HUDEP-2 (cell line): ENCODE data around the gene SLC25A11.
"Not testable (repeated sequence)": the region's sequence is repeated elsewhere in the genome, so short reads cannot be mapped to it uniquely, and the experiment has no call there.

Source experiments
- DNase-seq, 76 experiments: peaks; one replicate each; lab custom pipeline; 2025; ENCODE audit not compliant: unreplicated experiment in 76 of 76; lab: John Stamatoyannopoulos, UW

SLC25A11 gene

DNA sequence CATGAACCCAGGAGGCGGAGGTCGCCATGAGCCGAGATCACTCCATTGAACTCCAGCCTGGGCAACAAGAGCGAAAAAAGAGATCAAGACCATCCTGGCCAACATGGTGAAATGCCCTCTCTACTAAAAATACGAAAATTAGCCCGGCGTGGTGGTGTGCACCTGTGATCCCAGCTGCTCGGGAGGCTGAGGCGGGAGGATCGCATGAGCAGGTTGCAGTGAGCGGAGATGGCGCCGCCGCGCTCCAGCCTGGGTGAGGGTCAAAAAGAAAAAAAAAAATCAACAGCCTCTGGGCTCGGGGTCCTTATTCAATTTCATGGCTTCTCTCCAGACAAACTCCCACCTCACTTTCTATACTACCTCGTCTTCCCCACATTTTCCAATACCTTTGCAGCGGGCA is 11.0 kb downstream of the SLC25A11 start:
- no peak for DNase-seq

GRCh38 chr17:4926577-4927335 is 13.1 kb downstream of the SLC25A11 start:
- DNase-seq = not testable (repeated sequence)

- no peak for DNase-seq
Observed at GRCh38 chr17:4921320-4921719, 18.5 kb downstream of the SLC25A11 start.

GRCh38 chr17:4920351-4921048 is 19.3 kb downstream of the SLC25A11 start:
- no peak for DNase-seq

DNA sequence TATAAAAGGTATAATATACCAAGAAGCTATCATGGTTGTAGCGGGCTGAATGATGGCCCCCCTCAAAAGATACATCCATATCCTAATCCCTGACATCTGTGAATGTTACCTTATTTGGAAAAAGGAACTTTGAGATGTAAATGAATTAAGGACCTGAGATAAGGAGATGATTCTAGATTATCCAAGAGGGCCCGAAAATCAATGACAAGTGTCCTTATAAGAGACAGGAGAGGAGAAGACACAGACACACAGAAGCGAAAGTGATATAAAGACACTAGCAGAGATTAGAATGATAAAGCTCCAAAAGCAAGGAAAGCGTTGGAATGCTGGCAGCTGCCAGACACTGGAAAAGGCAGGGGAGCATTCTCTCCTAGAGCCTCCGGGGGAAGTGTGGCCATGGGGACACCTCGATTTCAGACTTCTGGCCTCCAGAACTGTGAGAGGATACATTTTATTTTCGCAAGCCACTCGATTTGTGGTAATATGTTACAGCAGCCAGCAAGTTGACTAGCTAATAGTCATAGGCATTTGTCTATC is 20.3 kb downstream of the SLC25A11 start:
- no peak for DNase-seq

DNA sequence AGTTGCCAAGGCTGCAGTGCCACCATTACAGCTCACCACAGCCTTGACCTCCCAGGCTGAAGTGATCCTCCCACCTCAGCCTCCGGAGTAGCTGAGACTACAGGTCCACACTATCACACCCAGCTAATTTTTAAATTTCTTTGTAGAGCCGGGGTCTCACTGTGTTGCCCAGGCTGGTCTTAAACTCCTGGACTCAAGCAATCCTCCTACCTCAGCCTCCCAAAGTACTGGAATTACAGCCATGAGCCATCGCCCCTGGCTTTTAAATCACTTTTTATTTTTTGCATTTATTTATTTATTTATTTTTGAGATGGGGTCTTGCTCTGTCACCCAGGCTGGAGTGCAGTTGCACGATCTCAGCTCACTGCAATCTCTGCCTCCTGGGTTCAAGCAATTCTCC is 25.3 kb downstream of the SLC25A11 start:
- not testable (repeated sequence) for DNase-seq

DNA sequence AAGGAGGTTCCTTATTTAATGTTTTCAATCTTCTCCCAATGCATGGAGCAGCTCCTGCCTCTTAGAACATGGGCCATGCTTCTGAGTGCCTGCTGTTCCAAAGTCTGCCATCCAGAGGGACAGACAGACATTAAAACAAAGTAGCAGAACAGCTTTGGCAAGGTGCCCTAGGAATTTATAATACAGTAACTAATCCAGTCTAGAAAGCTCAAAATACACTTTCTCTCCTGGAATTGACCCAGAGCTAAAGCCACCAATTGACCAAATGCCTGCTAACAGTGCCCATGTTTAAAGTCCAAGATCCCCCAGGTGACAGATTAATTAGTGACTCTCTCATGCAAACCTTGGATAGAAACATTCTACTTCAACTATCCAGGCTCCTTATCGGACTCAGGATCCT is 25.9 kb downstream of the SLC25A11 start:
- DNase-seq = no peak

- peak in 71 of 76 experiments; percentile 31 to 89 (median 70) for DNase-seq
Observed at GRCh38 chr17:4908711-4909496, 30.9 kb downstream of the SLC25A11 start.

- no peak for DNase-seq
Observed at GRCh38 chr17:4908301-4908700, 31.5 kb downstream of the SLC25A11 start.

DNA sequence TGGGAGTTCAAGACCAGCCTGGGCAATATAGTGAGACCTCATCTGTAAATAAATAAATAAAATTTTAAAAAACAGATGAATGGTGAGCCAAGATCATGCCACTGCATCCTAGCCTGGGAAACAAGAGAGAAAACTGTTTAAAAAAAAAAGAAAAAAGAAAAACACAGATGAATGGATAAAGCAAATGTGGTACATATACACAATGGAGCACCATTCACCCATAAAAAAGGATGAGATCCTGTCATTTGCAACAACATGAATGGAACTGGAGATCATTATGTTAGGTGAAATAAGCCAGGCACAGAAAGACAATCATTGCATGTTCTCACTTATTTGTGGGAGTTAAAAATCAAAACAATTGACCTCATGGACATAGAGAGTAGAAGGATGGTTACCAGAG is 33.2 kb downstream of the SLC25A11 start:
- not testable (repeated sequence) for DNase-seq

GRCh38 chr17:4903051-4903818 is 36.6 kb downstream of the SLC25A11 start, which contains the start of gene CHRNE:
Gene CHRNE (minus strand): TSS chr17:4903098. CDS start chr17:4903063, 35 bp downstream.
- DNase-seq = peak in 69 of 76 experiments; percentile 23 to 79 (median 55)

DNA sequence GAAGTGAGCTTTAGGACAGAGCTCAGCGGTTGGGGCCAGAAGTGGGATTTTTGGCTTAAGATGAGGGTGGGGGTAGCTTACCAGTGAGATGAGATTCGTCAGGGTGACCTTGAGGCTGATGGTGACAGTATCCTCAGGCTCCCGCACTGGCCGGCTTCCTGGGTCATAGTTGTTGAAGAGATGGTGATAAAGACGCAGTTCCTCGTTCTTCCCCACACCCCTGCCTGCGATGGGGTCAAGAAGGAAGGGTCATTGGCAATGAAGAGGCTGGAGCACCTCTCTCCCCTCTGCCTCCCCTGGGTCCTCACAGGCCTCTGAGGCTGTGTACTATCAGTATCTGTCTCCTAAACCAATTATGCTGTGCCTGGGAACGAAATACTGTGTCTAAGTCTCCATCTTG is 37.3 kb downstream of the SLC25A11 start:
- DNase-seq = no peak

GRCh38 chr17:4901648-4902344 is 38.0 kb downstream of the SLC25A11 start:
- no peak for DNase-seq

DNA sequence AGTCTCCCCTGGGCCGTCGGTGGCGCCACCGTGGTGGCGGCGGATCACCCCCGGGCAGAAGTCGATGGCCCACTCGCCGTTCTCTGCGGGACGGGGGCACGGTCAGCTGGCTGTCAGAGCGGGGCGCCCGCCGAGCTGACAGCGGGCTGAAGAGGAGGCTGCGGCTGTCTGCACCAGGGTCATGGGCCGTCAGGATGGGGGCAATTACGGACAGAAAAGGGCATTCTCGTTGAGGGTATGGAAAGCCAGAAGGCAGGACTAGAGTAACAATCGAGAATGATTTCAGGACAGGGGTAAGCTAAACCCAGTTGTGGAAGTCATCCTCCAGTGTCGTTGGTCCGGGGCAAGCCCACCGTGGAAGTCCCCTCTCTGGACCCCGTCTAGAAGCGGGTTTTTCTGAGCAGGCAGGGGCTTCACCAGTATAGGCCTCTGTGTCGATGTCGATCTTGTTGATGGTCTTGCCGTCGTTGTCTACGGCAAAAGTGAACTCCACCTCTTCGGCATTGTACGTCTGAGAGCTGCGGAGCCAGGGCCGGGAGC is 38.7 kb downstream of the SLC25A11 start:
- no peak for DNase-seq

DNA sequence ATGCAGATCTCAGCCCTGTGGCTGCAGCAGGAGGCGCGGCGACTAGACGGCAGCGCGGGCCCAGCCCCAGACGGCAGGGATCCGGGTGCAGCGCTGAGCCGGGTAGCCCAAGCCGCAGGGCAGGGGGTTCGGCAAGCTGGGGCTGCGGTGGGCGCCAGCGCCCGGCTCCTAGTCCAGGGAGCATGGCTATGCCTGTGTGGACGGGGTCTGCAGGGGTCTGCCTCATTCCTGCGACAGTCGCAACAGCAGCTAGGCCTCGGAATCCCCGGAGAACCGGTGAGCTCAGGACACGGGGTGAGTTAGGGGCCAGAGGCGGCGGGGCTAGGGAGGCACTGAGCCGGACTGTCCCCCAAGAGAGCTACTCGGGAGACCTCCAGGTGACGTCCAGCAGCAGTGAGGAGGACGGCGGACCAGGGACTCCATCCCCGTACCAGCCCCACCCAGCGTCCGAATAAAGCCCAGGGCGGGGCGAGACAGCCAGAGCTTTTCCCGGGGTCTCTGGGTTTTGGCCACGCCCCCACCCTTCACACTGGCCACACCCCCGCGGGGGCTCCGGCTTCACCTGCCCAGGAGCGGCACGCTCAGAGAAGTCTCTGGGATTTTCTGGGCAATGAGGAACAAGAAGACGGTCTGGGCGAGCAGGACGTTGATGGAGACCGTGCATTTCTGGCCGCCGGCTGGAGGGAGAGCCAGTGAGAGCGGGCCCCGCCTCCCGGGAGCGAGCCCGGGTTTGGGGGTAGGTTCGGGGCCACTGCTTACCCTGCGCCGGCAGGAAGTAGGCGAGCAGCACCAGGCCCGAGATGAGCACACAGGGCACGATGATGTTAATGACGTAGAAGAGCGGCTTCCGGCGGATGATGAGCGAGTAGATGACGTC is 39.4 kb downstream of the SLC25A11 start:
- peak in 1 of 76 experiments; percentile 5 for DNase-seq

- DNase-seq = peak in 50 of 76 experiments; percentile 19 to 81 (median 52)
Observed at GRCh38 chr17:4899341-4900230, 40.3 kb downstream of the SLC25A11 start, which contains the start of gene C17orf107. Gene C17orf107 (plus strand): TSS chr17:4899536. CDS start chr17:4899763, 227 bp downstream.

DNA sequence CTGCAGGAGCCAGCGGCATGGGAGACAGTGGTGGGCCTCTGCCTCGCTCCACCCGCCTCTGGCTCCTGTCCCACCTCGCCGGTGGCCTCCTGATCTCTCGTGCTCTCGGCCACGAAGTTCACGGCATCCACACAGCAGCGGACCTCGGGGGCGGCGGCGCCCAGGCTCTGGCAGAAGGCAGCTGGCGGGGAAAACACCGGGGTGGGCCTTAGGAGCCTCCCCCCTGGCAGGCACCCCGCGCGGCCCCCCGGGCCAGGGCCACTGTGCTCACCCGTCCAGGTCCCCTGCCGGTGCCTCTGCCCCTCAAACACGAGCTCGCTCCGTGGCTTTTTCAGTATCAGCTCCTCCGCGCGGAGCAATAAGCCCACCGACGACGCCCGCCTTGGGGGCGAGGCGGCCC is 40.9 kb downstream of the SLC25A11 start:
- no peak for DNase-seq
